IPS-18c (cell line): ENCODE results near the gene FCRL6.

Source experiments
- H3K4me3 ChIP-seq: 2 replicates; pipeline ENCODE4 v1.7.0; 2013; ENCODE audit warnings: low read depth, mild to moderate bottlenecking, low read length, moderate library complexity; ENCODE audit not compliant: insufficient read depth
- H3K9me3 ChIP-seq: one replicate; pipeline ENCODE4 v1.6.1; 2013; ENCODE audit warnings: mild to moderate bottlenecking, low read length, moderate library complexity; ENCODE audit not compliant: control insufficient read depth, insufficient read depth

FCRL6 gene

DNA sequence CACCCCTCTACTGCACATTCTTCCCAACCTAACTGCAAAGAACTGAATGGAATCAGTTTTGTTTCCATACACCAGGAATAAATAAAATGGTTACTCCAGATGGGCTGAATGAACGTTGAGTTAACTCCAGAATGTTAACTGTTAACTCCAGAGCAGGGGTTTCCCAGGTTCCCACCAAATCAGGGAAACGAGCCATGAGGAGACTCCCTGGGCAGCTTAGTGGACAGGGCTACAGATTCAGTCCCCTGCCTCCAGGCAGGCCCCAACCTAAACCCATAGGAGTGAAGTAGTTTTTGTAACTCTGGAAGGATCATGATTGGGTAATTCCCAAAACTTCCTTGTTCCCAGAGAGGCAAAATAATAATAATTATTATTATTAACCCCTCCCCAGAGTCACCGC is 46.2 kb downstream of the FCRL6 start:
- no peak overlapping the region for H3K4me3 ChIP-seq
- H3K9me3 ChIP-seq = no peaks in the 10 kb centered on the region

DNA sequence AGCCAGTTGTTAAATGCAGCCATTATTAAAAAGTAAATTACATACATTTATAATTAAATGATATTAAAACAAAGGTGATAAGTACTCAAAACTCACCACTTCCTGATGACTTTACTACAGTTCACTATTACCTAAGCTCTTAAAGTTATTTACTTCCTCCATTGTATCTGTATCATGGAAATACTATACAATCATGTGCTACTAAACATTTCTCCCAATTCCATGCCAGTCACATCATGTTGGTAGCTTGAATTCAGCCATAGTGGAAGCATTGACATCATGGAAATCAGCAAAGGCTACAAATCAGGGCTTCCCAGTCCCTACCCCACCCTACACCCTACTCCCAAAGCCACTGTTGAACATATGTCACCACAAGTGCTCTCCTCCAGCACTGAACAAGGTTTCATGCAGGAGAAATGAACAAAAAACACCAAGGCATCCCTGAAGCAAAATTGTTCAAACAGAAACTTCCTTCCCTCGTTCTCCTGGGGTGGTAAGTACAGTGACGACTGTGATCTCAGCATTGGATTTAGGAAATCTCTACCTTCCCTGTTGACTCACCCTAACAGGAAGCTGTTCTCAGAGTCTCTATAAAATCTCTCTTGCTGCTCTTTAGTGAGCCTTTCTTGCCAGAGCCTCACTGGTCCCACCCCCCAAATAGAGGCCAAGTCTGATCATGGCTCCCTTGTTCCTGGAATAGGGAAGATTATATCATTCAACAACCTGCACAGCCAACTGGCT is 47.6 kb downstream of the FCRL6 start:
- peaks cover 3% of the 10 kb centered on the region for H3K9me3 ChIP-seq
- H3K4me3 ChIP-seq = no peak overlapping the region

DNA sequence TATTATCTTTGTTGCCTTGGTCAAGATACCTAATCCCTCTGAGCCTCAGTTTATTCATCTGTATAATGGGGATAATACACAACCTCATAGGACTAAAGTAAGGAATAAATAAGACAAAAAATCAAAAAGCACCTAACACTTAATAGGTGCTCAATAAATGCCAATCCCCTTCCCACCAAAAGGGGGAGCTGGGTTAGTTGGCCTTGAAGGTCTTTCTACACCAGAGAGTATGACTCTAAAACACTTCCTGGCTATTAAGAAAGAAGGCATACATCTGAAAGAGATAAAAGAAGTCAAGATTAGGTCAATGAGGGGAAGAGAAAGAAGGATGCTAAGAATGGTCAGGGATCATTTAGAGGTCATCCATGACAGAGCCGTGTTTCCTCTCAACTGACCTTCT is 49.2 kb downstream of the FCRL6 start:
- Histone ChIP-seq H3K4me3 (no peak overlapping the region), H3K9me3 (peaks cover 3% of the 10 kb centered on the region)

DNA sequence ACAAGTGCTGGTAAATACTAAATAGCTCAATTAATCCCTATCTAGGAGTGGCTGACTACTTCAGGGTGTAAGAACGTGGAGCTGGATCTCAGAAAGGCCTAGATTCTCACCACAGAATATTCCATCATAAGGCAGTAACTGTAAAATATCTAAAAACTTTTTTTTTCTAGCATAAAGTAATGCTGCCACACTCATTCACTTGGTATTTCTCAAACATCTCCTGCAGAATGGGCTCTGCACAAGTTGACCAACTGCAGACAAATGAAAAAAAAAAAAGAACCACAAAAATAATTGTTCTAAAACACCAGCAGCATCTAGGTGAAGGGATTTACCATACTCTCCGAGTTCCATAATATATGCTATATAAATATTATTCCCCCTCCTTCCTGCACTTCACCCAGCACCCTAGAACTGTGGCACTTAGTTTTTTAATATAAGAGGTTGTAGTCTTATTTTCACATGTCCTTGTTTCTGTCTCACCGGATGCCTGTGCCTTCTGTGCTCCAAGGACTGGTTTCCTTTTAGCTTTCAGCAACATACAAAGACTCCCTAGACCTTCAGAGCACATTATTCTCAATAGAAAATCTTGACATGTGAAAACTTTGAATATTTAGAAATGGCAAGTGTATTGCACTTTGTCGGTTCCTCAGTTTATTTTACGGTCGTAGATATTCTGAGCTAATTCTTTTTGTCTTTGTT is 51.4 kb downstream of the FCRL6 start:
- peak overlapping the region; percentile 63 for H3K4me3 ChIP-seq
- H3K9me3 ChIP-seq = peaks cover 3% of the 10 kb centered on the region

DNA sequence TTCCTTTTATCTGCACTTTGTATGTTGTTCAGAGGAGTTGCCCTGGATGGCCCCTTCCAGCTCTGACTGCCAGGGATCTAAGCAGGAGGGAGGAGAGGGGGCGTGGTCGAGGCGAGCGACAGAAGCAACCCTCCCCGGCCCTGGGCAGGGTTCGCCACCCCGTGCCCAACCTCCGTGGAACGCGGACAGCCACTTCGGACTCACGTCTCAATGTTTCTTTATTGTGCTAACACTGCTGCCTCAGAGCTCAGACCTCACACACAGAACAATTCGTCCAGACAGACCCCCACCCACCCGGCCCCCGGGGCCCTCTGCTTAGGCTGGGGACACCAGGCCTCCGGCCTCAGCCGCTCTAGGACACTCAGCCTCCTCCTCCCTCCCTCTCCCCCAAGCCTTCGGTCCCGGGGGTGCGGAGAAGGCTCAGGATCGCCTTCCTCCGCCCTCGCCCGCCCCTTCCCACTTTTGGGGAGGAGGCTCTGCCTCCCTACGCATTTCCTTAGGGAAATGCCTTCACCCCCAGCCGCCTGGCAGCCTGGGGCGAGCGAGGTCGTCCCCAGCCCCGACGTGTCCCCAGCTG is 52.0 kb downstream of the FCRL6 start:
- H3K9me3 ChIP-seq = peaks cover 3% of the 10 kb centered on the region
- H3K4me3 ChIP-seq = peak overlapping the region; percentile 63

DNA sequence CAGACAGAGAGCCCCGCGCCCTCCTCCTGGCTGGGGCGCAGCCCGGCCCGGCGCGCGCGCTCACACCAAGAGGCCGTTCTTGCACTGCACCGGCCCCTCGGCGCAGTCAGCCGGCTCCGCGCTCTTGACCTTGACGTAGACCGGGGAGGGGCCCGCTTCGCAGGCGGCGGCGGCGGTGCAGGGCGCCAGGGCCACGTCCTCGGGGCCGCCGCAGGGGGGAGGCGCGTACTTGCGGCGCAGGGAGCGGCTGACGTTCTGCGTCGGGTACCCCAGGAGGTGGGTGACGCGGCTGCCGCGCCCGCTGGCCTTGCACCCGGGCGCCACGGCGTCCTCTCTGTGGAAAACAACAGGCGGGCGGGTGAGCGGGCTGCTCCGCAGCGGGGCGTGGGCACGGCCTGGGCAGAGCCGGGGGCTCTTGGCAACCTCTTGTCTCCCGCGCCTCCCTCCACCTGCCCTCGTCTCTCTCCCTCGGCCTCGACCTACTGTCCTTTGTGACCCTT is 52.6 kb downstream of the FCRL6 start:
- Histone ChIP-seq H3K9me3 (peaks cover 3% of the 10 kb centered on the region), H3K4me3 (peak overlapping the region; percentile 63)

DNA sequence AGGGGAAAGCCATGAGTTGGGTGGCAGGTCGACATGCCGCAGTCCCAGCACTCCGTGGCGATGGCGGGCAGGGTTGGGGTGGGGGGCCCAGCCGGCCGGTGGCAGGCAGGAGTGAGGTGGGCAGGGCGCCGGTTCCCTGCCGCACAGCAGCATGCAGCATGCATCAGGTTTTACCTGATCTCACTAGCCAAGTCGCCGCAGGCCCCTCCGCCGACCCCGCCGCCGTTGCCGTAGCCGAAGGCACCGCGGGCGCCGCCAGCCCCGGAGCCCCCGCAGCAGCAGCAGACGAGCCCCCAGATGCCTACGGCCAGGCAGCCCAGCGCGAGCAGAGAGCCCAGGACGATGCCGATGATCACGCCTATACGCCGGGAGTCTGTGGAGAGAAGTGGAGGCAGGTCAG is 53.5 kb downstream of the FCRL6 start:
- H3K4me3 ChIP-seq = no peak overlapping the region

DNA sequence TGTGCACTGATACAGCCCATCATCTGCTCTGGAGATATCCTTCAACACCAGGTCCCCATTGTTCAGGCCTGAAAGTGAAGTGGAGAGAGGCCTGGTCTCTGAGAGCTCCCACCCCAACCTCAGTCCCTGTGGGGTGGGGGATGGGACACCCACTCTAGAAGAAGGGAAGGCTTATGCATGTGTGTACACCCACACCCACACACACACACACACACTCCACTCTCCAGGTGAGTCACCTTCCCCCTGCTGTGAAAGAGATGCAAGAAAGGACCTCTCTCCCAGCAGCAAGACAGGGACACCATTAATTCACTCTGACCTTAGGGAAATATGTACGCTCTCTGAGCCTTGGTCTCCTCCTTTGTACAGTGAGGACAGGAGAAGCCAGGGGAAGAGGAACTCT is 54.4 kb downstream of the FCRL6 start:
- Histone ChIP-seq H3K9me3 (peaks cover 3% of the 10 kb centered on the region), H3K4me3 (no peak overlapping the region)

More for the DNA sequence above, 53.5 kb downstream of the FCRL6 start:
- H3K9me3 ChIP-seq = peaks cover 3% of the 10 kb centered on the region

DNA sequence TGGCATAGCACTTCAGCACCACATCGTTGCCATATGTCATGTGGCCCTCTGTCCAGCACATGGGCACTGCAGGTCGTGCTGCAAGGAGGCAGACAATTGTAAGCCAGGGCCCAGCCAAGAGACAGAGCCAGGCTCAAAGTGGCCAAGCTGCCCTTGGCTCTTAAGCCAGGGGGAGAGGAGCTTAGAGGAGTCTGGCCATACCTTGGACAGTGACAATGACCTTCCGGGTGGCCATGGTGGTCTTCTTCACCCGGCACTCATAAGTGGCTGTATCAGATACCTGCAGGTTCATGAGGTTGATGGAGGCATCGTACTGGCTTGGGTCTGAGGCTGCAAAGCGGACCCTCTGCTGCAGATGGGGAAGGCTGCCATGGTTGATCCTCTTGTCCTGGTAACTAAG is 55.7 kb downstream of the FCRL6 start:
- peaks cover 3% of the 10 kb centered on the region for H3K9me3 ChIP-seq

DNA sequence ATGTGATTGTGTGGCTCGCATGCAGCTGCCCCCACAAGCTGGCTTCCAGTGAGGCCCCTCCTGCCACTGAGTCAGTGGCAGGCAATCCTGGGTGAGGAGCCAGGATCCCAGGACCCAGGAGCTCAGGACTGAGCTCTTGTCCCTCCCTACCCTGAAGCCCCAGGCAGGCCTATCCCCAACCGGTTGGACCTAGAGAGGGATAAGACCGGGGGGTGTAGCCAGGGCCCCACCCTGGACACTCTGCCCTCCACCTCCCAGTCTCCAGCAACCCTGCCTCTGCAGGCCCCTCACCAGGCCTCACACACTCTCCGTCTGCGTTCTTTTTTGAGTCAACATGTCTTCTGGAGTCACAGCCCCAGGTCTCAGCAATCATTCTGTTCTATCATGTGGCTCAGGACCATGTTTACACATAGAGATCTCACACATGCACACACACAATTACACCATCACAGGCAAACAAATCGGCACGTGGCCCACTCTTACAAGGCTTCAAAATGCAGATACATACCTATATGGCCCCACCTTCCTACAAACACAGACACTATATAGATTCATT is 57.7 kb downstream of the FCRL6 start:
- Histone ChIP-seq H3K9me3 (no peaks in the 10 kb centered on the region), H3K4me3 (no peak overlapping the region)

More for the DNA sequence above, 55.7 kb downstream of the FCRL6 start:
- H3K4me3 ChIP-seq = no peak overlapping the region

DNA sequence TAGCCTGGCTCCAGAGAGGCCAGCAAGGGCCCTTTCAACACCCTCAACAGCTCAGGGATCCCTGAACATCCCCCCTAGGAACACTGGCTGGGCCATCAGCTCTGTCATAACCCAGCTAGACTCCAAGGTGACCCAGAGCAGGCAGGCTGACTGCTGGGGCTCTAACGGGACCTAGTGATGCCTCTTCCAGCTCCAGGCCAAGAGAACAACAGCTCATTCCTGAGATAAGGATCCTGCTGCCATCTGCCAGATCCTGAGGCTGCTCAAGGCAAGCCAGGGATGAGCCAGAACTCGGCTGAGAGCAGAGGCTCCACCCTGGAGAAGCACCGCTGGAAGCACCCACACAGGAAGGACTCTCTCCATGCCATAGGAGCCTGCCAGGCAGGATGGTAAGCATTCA is 58.3 kb downstream of the FCRL6 start:
- Histone ChIP-seq H3K4me3 (no peak overlapping the region), H3K9me3 (no peaks in the 10 kb centered on the region)

DNA sequence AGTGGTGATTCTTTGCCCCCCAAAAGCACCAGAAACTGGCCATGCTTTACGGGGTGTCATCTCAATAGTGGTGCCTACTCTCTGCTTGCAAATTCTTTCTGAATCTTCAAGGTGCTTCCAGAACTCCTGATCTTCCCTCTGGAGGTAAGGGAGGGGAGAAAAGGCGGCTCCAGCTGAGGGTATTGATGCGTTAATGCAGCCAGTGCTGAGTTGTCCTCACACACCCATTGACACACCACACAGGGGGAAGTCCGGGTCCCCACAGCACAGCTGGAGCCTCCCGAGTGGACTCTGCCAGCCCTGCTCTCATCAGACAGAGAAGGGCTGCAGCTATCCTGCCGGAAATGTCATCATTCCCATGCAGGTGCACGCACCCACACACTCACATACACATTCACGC is 59.1 kb downstream of the FCRL6 start:
- no peaks in the 10 kb centered on the region for H3K9me3 ChIP-seq
- H3K4me3 ChIP-seq = no peak overlapping the region

DNA sequence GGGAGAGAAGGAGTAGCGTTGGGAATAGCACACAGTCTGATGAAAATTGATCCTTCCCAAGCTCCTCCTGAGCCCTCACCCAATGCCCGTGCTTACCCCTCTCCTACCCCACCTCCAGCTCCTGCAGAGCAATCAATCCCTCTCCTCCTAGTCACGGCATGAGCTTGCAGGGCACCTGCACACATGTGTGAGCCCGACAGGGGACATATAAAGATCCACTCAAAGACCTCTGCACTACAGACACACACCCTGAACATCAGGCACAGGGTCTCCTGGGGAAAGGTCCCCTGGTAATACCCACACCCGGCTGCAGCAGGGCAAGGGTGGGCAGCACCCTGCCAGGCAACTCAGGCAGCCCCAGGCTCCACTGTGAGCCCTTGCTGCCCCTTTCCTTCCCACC is 59.9 kb downstream of the FCRL6 start:
- Histone ChIP-seq H3K4me3 (no peak overlapping the region), H3K9me3 (no peaks in the 10 kb centered on the region)

DNA sequence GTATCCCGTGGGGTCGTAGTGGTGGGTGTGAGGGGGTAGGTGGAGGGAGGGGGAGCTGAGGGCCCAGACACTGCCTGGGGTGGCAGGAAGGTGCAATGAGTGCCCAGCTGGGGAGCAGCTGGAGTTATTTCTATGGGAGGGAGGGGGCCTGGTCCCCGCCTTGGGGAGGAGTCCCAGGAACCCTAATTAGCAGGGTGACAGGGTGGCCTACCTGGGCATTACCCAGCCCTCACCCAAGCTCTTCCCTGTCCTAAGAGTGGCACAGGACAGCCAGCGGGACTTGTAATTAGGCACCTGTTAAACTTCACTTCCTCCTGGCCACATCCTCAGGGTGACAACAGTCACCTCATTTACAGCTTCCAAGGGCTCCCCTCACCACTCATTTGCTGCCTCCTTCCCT is 60.4 kb downstream of the FCRL6 start, which contains the start of gene VSIG8:
VSIG8 (minus strand) TSS at position 101 of the 400 bp plus-strand sequence. CDS start 136 bp downstream, outside the sequence.
- H3K9me3 ChIP-seq = no peaks in the 10 kb centered on the region
- no peak within 1 kb of the TSS for H3K4me3 ChIP-seq

DNA sequence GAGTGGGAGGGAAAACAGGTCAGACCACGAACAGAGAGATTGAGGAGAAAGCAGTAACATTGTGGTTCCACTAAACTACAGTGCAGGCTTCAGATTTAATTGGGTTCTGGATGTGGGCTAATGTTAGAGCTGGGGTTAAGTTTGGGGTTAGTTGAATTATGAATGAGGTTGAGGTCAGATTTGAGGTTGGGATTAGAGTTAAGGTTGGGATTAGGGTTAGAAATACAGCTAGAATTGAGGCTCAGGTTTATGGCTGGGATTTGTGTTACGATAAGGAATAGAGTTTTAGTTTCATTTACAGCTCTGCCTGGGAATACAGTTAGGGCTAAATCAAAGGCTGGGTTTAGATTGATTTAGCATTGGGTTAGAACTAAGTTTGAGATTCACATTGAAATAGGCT is 62.1 kb downstream of the FCRL6 start:
- Histone ChIP-seq H3K9me3 (no peaks in the 10 kb centered on the region), H3K4me3 (no peak overlapping the region)
